Tibial nerve (tissue), 4 donors: ENCODE data around the gene TSEN54. TPM values are rescaled to one million over a fixed set of nuclear protein-coding genes. Genes with fewer than 3 reads are reported as not detected.

ENCODE experiments used
- DNase-seq, 2 donors: peaks; one replicate each; pipeline ENCODE4 v3.0.0-alpha.2; 2019; ENCODE audit warnings: low spot score in 2 of 2
- H3K27ac ChIP-seq, 4 donors: fragments of 200-600 bp; sonication (generic) in 3 of 4; one replicate each; pipeline ENCODE4 v1.5.1; 2017 to 2019; ENCODE audit warnings: mild to moderate bottlenecking in 1 of 4
- H3K27me3 ChIP-seq, 2 donors: fragments of 200-600 bp; sonication (generic) in 1 of 2; one replicate each; pipeline versions ENCODE4 v1.5.1 to v1.6.0; 2017 to 2019
- H3K36me3 ChIP-seq, 3 donors: fragments of 200-600 bp; sonication (generic); one replicate each; pipeline ENCODE4 v1.5.1; 2018 to 2019
- H3K4me1 ChIP-seq, 4 donors: fragments of 200-600 bp; sonication (generic) in 3 of 4; one replicate each; pipeline ENCODE4 v1.5.1; 2017 to 2019
- H3K4me3 ChIP-seq, 4 donors: fragments of 200-600 bp; sonication (generic) in 3 of 4; one replicate each; pipeline ENCODE4 v1.5.1; 2017 to 2019; ENCODE audit warnings: mild to moderate bottlenecking in 1 of 4, moderate library complexity in 1 of 4
- H3K9me3 ChIP-seq, 4 donors: fragments of 200-600 bp; sonication (generic) in 3 of 4; one replicate each; pipeline ENCODE4 v1.5.1; 2017 to 2019
- CTCF ChIP-seq, 5 experiments: fragments of 200-600 bp in 3 of 5; fragments of 450-650 bp in 2 of 5; sonication (generic) in 3 of 5; IDR thresholded peaks; one replicate each; pipeline ENCODE4 v1.5.1; 2016 to 2019; ENCODE audit warnings: antibody characterized with exemption in 5 of 5, mild to moderate bottlenecking in 3 of 5, moderate library complexity in 2 of 5
- EP300 ChIP-seq, 2 donors: sonication (generic); formaldehyde crosslinking; IDR thresholded peaks; one replicate each; pipeline ENCODE4 v1.6.1; 2017; ENCODE audit warnings: antibody characterized with exemption in 2 of 2, mild to moderate bottlenecking in 1 of 2
- POLR2A ChIP-seq, 2 donors: fragments of 450-650 bp; IDR thresholded peaks; one replicate each; pipeline ENCODE4 v1.6.1; 2017; ENCODE audit warnings: antibody characterized with exemption in 2 of 2, mild to moderate bottlenecking in 2 of 2, moderate library complexity in 2 of 2
- WGBS, 2 donors: methylation state at CpG; one replicate each; pipeline ENCODE4 v1.1.5; 2018; 5-methylcytosine and 5-hydroxymethylcytosine counted together
- total RNA-seq, 4 donors: library from RNA; depleted of rRNA; stranded (reverse); fragments of >200 nt; gene quantifications; one replicate each; pipeline ENCODE4 v1.1.0, GENCODE V29; 2016

The TSEN54 gene
- total RNA-seq, 4 donors from 2014 or later = 43.3 to 84.6 (median 53.0) TPM

- Histone ChIP-seq H3K9me3 (no peaks in the 10 kb centered on the region), H3K27ac (peak overlapping the region in 3 of 4 donors; percentile 30 to 69 (median 66)), H3K36me3 (peaks cover 0 to 33% (median 0%) of the 10 kb centered on the region in 3 donors), H3K27me3 (no peaks in the 10 kb centered on the region), H3K4me3 (no peak overlapping the region), H3K4me1 (peaks cover 0 to 88% (median 30%) of the 10 kb centered on the region in 4 donors)
- WGBS, 2 donors = 62 to 74% methylated on average over 12 of the region's 12 CpGs
- no peak for DNase-seq
- no peak for TF ChIP-seq CTCF (IDR thresholded peaks at IDR 0.05)
- no peak for TF ChIP-seq POLR2A (IDR thresholded peaks at IDR 0.05)
- TF ChIP-seq EP300 (IDR thresholded peaks at IDR 0.05) = peak in 1 of 2 donors; percentile 25
Measured at GRCh38 chr17:75487351-75488070, 28.8 kb upstream of the TSEN54 start.

- H3K36me3 ChIP-seq = peaks cover 0 to 47% (median 11%) of the 10 kb centered on the region in 3 donors
- WGBS, 2 donors = 83 to 87% methylated on average over 22 to 24 of the region's 24 CpGs
- DNase-seq = no peak
- peak overlapping the region in 1 of 4 donors; percentile 66 for H3K27ac ChIP-seq
- no peak overlapping the region for H3K4me3 ChIP-seq
- no peaks in the 10 kb centered on the region for H3K9me3 ChIP-seq
- peaks cover 0 to 76% (median 30%) of the 10 kb centered on the region in 4 donors for H3K4me1 ChIP-seq
- H3K27me3 ChIP-seq = no peaks in the 10 kb centered on the region
- no peak for TF ChIP-seq POLR2A (IDR thresholded peaks at IDR 0.05)
- no peak for TF ChIP-seq CTCF (IDR thresholded peaks at IDR 0.05)
- TF ChIP-seq EP300 (IDR thresholded peaks at IDR 0.05) = no peak
Measured at GRCh38 chr17:75488693-75489510, 27.4 kb upstream of the TSEN54 start.

- Histone ChIP-seq H3K36me3 (peaks cover 0 to 53% (median 11%) of the 10 kb centered on the region in 3 donors), H3K27me3 (no peaks in the 10 kb centered on the region), H3K27ac (peak overlapping the region in 3 of 4 donors; percentile 32 to 70 (median 66)), H3K9me3 (no peaks in the 10 kb centered on the region), H3K4me3 (no peak overlapping the region), H3K4me1 (peaks cover 0 to 70% (median 30%) of the 10 kb centered on the region in 4 donors)
- no peak for DNase-seq
- TF ChIP-seq EP300 (IDR thresholded peaks at IDR 0.05) = no peak
- no peak for TF ChIP-seq CTCF (IDR thresholded peaks at IDR 0.05)
- TF ChIP-seq POLR2A (IDR thresholded peaks at IDR 0.05) = no peak
- 64 to 77% methylated on average over 12 to 14 of the region's 14 CpGs for WGBS, 2 donors
Measured at GRCh38 chr17:75489511-75489955, 26.8 kb upstream of the TSEN54 start.

- 67% methylated on average over 6 to 13 of the region's 14 CpGs for WGBS, 2 donors
- H3K36me3 ChIP-seq = peaks cover 0 to 60% (median 11%) of the 10 kb centered on the region in 3 donors
Measured at GRCh38 chr17:75490173-75490743, 26.1 kb upstream of the TSEN54 start.

More at GRCh38 chr17:75490173-75490743, 26.1 kb upstream of the TSEN54 start:
- H3K27ac ChIP-seq = peak overlapping the region; percentile 22 to 70 (median 49)
- no peaks in the 10 kb centered on the region for H3K9me3 ChIP-seq
- no peak overlapping the region for H3K4me3 ChIP-seq
- no peaks in the 10 kb centered on the region for H3K27me3 ChIP-seq
- DNase-seq = no peak
- no peak for TF ChIP-seq POLR2A (IDR thresholded peaks at IDR 0.05)
- TF ChIP-seq CTCF (IDR thresholded peaks at IDR 0.05) = no peak
- no peak for TF ChIP-seq EP300 (IDR thresholded peaks at IDR 0.05)
- H3K4me1 ChIP-seq = peaks cover 0 to 63% (median 30%) of the 10 kb centered on the region in 4 donors
